Activated B cell treated with CpG ODN at 0.5 μM for 24 hours (primary cell): Measurements from ENCODE around the gene ADCY10. TPM values are rescaled to one million over a fixed set of nuclear protein-coding genes. Genes with fewer than 3 reads are reported as not detected.

ENCODE experiments used
- ATAC-seq: fragments of 200-7000 bp; cut with Tn5 transposase; one replicate; pipeline ENCODE4 v1.10.0; 2021; ENCODE audit warnings: low read depth, mild to moderate bottlenecking, moderate library complexity
- CTCF ChIA-PET: fragments of 350-600 bp; sonication (Branson Sonifier 250); formaldehyde crosslinking; loops from one replicate; lab custom pipeline; 2021; ENCODE audit warnings: antibody characterized with exemption; lab: Charles Lee
- POLR2A ChIA-PET: fragments of 350-600 bp; sonication (Branson Sonifier 250); formaldehyde crosslinking; loops from one replicate; lab custom pipeline; 2021; ENCODE audit warnings: antibody characterized with exemption; lab: Charles Lee
- DNase-seq: peaks from one replicate; pipeline ENCODE4 v3.0.0; 2022
- H3K27ac Mint-ChIP-seq: one replicate; pipeline ENCODE4 v1.8.0; 2020; ENCODE audit warnings: mixed read lengths
- H3K27me3 Mint-ChIP-seq: one replicate; pipeline ENCODE4 v1.8.0; 2021; ENCODE audit warnings: mixed read lengths
- H3K36me3 Mint-ChIP-seq: one replicate; pipeline ENCODE4 v1.8.0; 2021; ENCODE audit warnings: low read depth, mixed read lengths
- H3K4me1 Mint-ChIP-seq: one replicate; pipeline ENCODE4 v1.8.0; 2021; ENCODE audit warnings: mixed read lengths
- H3K4me3 Mint-ChIP-seq: one replicate; pipeline ENCODE4 v1.8.0; 2020; ENCODE audit warnings: mild to moderate bottlenecking, mixed read lengths
- H3K9me3 Mint-ChIP-seq: one replicate; pipeline ENCODE4 v1.8.0; 2020; ENCODE audit warnings: mixed read lengths
- intact Hi-C: fragments of 100-400 bp; cut with micrococcal nuclease; formaldehyde crosslinking; loops from one replicate; pipeline ENCODE4 v1.15.1; 2024
- total RNA-seq: library from RNA; stranded (reverse); gene quantifications from 2 replicates; pipeline ENCODE4 v1.2.3, GENCODE V29; 2022
- TF ChIP-seq, protein P1 (sequence below): fragments of 200-600 bp; IDR thresholded peaks from one replicate; pipeline ENCODE4 v1.8.0; 2022; ENCODE audit warnings: antibody characterized with exemption, mild to moderate bottlenecking

Gene ADCY10, protein sequence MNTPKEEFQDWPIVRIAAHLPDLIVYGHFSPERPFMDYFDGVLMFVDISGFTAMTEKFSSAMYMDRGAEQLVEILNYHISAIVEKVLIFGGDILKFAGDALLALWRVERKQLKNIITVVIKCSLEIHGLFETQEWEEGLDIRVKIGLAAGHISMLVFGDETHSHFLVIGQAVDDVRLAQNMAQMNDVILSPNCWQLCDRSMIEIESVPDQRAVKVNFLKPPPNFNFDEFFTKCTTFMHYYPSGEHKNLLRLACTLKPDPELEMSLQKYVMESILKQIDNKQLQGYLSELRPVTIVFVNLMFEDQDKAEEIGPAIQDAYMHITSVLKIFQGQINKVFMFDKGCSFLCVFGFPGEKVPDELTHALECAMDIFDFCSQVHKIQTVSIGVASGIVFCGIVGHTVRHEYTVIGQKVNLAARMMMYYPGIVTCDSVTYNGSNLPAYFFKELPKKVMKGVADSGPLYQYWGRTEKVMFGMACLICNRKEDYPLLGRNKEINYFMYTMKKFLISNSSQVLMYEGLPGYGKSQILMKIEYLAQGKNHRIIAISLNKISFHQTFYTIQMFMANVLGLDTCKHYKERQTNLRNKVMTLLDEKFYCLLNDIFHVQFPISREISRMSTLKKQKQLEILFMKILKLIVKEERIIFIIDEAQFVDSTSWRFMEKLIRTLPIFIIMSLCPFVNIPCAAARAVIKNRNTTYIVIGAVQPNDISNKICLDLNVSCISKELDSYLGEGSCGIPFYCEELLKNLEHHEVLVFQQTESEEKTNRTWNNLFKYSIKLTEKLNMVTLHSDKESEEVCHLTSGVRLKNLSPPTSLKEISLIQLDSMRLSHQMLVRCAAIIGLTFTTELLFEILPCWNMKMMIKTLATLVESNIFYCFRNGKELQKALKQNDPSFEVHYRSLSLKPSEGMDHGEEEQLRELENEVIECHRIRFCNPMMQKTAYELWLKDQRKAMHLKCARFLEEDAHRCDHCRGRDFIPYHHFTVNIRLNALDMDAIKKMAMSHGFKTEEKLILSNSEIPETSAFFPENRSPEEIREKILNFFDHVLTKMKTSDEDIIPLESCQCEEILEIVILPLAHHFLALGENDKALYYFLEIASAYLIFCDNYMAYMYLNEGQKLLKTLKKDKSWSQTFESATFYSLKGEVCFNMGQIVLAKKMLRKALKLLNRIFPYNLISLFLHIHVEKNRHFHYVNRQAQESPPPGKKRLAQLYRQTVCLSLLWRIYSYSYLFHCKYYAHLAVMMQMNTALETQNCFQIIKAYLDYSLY (N-terminal part only)
- total RNA-seq, result 0.20 and 0.24 TPM in 2 replicates

DNA sequence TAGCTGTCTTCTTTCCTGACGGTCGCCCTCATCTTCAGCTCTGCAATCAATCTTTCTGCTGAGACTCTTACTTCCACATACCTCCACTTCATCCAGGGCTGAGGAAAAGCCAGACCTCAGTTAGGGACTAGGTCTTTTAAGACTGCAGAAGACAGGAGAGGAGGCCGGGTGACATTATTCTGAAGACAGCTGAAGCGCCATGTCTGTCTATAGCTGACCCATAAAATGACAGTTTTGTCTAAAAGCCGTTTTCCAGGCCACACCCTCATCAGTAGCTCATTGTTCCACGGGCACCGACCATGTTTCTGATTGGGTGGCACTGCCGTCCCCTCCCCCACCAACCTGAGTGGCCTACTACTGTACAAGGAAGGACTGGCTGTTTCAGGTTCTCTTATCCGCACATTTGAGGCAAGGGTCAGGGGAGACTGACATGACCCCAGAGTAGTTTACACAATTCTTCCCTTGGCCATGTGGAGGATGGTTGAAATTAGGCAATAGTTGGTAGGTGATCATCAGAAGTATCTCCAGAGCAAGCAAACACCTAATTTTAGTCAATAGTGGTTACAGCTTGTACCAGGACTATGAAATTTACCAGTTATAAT is at the start of gene ADCY10:
ADCY10 (minus strand) TSS at position 240 of the 602 bp plus-strand sequence. CDS start 8,994 bp downstream, outside the sequence.
- ChIA-PET POLR2A (interaction anchor here (0.6 to 1.0 kb wide), 2 partner anchors 19 to 22 kb away, joined by 3 to 4 read pairs; no protein-coding TSS in a partner anchor), CTCF (no interaction called here)
- Mint-ChIP-seq H3K27me3 (peaks cover 6% of the 10 kb centered on the region), H3K36me3 (peaks cover 29% of the 10 kb centered on the region), H3K4me1 (no peaks in the 10 kb centered on the region), H3K4me3 (no peak within 1 kb of the TSS), H3K27ac (no peak within 1 kb of the TSS), H3K9me3 (peaks cover 8% of the 10 kb centered on the region)
- no peak for ATAC-seq
- TF ChIP-seq, protein P1, sequence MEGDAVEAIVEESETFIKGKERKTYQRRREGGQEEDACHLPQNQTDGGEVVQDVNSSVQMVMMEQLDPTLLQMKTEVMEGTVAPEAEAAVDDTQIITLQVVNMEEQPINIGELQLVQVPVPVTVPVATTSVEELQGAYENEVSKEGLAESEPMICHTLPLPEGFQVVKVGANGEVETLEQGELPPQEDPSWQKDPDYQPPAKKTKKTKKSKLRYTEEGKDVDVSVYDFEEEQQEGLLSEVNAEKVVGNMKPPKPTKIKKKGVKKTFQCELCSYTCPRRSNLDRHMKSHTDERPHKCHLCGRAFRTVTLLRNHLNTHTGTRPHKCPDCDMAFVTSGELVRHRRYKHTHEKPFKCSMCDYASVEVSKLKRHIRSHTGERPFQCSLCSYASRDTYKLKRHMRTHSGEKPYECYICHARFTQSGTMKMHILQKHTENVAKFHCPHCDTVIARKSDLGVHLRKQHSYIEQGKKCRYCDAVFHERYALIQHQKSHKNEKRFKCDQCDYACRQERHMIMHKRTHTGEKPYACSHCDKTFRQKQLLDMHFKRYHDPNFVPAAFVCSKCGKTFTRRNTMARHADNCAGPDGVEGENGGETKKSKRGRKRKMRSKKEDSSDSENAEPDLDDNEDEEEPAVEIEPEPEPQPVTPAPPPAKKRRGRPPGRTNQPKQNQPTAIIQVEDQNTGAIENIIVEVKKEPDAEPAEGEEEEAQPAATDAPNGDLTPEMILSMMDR, result no peak
- intact Hi-C loops, result no loop called here
- no peak for DNase-seq

DNA sequence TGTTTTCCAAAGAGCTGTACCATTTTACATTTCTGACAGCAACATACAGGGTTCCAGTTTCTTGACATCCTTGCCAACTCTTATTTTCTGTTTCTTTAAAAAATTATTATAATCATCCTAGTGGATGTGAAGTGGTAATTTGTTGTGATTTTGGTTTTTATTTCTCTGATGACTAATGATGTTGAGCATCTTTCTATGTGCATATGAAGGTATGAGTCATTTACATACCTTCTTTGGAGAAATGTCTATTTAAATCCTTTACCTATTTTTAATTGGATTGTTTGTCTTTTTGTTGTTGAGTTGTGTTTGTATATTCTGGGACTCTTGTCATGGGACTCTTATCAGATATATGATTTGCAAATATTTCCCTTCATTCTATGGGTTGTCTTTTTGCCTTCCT is 43.8 kb upstream of the ADCY10 start:
- Mint-ChIP-seq H3K9me3 (no peaks in the 10 kb centered on the region), H3K4me3 (no peak overlapping the region), H3K27ac (no peak overlapping the region), H3K36me3 (peaks cover 38% of the 10 kb centered on the region), H3K27me3 (no peaks in the 10 kb centered on the region), H3K4me1 (no peaks in the 10 kb centered on the region)
- ChIA-PET CTCF (no interaction called here), POLR2A (no interaction called here)
- DNase-seq (no peak), ATAC-seq (no peak)
- intact Hi-C loops, result no loop called here
- TF ChIP-seq, protein P1, result no peak

DNA sequence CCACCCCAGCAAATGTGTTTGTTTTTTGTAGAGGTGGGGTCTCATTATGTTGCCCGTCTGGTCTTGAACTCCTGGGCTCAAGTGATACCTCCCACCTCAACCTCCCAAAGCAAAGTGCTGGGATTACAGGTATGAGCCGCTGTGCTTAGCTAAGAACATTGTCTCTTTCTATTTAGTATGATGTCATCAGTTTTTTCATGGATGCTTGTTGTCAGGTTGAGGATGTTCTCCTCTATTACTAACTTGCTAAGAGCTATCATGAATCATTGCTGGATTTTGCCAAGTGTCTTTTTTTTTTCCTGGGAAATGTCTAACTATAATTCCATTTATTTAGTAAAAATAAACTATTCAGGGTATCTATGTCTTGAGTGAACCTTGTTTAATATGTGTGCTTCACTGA is 42.0 kb upstream of the ADCY10 start:
- no peaks in the 10 kb centered on the region for H3K9me3 Mint-ChIP-seq
- H3K4me1 Mint-ChIP-seq, result no peaks in the 10 kb centered on the region
- ATAC-seq, result no peak
- H3K36me3 Mint-ChIP-seq, result peaks cover 43% of the 10 kb centered on the region
- TF ChIP-seq, protein P1, result no peak
- intact Hi-C loops, result no loop called here
- ChIA-PET CTCF (no interaction called here), POLR2A (interaction anchor here (0.6 to 0.7 kb wide), 2 partner anchors 79 to 387 kb away, joined by 3 to 8 read pairs; no protein-coding TSS in a partner anchor)
- H3K27me3 Mint-ChIP-seq, result no peaks in the 10 kb centered on the region
- H3K4me3 Mint-ChIP-seq, result no peak overlapping the region
- no peak for DNase-seq
- H3K27ac Mint-ChIP-seq, result no peak overlapping the region

DNA sequence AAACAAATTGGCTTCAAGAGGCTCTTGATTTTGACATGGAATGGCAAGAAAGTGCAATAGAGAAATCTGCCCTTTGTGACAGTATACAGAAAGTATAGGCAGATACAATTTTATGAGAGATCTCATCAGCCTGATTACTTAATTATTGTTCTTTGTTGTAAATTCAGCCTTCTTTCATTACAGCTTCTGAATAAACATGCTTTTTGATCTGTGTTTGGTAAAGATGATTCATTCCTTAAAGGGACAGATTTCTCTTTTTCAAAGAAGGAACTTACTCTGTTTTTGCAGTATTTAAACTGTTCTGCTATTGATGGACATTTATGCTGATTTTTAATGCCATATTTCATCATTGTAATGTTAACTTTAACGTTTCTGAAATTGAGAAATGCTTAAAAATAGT is 36.6 kb upstream of the ADCY10 start:
- no peaks in the 10 kb centered on the region for H3K27me3 Mint-ChIP-seq
- H3K27ac Mint-ChIP-seq, result no peak overlapping the region

More for the DNA sequence above, 36.6 kb upstream of the ADCY10 start:
- peaks cover 17% of the 10 kb centered on the region for H3K4me1 Mint-ChIP-seq
- no peaks in the 10 kb centered on the region for H3K9me3 Mint-ChIP-seq
- intact Hi-C loops, result no loop called here
- TF ChIP-seq, protein P1, result no peak
- ATAC-seq (no peak), DNase-seq (no peak)
- CTCF ChIA-PET, result no interaction called here
- H3K4me3 Mint-ChIP-seq, result no peak overlapping the region
- peaks cover 37% of the 10 kb centered on the region for H3K36me3 Mint-ChIP-seq
- POLR2A ChIA-PET, result no interaction called here
